ENCODE measurements around the gene UQCRQ.

- TF ChIP-seq REST (IDR thresholded peaks at IDR 0.05): no peak
- no peak for TF ChIP-seq CTCF (IDR thresholded peaks at IDR 0.05)
- no peak for TF ChIP-seq POLR2A (IDR thresholded peaks at IDR 0.05; ENCODE audit: low read length)
- no peak for TF ChIP-seq RCOR1 (IDR thresholded peaks at IDR 0.05; ENCODE audit: low read depth, low read length)
- TF ChIP-seq ZC3H11A (IDR thresholded peaks at IDR 0.05): no peak
- no peak for TF ChIP-seq USF2 (IDR thresholded peaks at IDR 0.05)
Observed at GRCh38 chr5:132877466-132877865, 11.0 kb downstream of the UQCRQ start.

Data from A549 (cell line).